ENCODE data around the gene KCNQ2. TPM values are rescaled to one million over a fixed set of nuclear protein-coding genes. Genes with fewer than 3 reads are reported as not detected.

Gene KCNQ2
- total RNA-seq, 1 experiment from 2014 or later: not detected

DNA sequence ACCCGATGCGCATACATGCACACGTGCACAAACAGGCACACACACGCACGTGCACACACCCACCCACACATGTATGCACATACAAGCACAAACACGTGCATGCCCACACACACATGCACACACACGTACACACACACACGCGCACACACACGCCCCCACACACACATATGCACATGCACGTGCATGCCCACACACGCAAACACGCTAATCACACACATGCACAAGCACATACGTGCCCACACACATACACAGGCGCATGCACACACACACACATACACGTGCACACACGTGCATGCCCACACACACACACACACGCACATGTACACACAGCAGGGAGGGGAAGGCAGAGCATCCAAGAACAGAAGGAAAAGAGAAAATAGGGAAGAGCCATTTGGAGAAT lies 84.5 kb downstream of the KCNQ2 start:
- intact Hi-C loops (cut with micrococcal nuclease; ENCODE audit: unreplicated experiment): no loop called here
- no peak for DNase-seq
- H3K27ac ChIP-seq: no peak overlapping the region
- H2AFZ ChIP-seq: no peak overlapping the region
- peaks cover 87% of the 10 kb centered on the region for H3K27me3 ChIP-seq (ENCODE audit: insufficient read depth, low read depth)
- no peaks in the 10 kb centered on the region for H3K36me3 ChIP-seq (ENCODE audit: low read depth)
- ChIA-PET CTCF (no interaction called here), POLR2A (ENCODE audit: unreplicated experiment) (no interaction called here)
- BruUV-seq (replicated peaks): no TSS peak
- 0 out of 2 replicates have a peak, but pooled peaks cover 4% of the 10 kb centered on the region for H4K20me1 ChIP-seq (ENCODE audit: insufficient read depth)
- no peak overlapping the region for H3K4me2 ChIP-seq
- no peak overlapping the region for H3K4me3 ChIP-seq
- peaks cover 11% of the 10 kb centered on the region for H3F3A ChIP-seq (ENCODE audit: insufficient read depth, low read depth)
- H3K79me2 ChIP-seq (ENCODE audit: low read depth): no peaks in the 10 kb centered on the region
- no peaks in the 10 kb centered on the region for H3K9me2 ChIP-seq (ENCODE audit: insufficient read depth)
- H3K4me1 ChIP-seq (replicated peaks; ENCODE audit: insufficient read depth): no peaks in the 10 kb centered on the region
- TF ChIP-seq, protein P1, sequence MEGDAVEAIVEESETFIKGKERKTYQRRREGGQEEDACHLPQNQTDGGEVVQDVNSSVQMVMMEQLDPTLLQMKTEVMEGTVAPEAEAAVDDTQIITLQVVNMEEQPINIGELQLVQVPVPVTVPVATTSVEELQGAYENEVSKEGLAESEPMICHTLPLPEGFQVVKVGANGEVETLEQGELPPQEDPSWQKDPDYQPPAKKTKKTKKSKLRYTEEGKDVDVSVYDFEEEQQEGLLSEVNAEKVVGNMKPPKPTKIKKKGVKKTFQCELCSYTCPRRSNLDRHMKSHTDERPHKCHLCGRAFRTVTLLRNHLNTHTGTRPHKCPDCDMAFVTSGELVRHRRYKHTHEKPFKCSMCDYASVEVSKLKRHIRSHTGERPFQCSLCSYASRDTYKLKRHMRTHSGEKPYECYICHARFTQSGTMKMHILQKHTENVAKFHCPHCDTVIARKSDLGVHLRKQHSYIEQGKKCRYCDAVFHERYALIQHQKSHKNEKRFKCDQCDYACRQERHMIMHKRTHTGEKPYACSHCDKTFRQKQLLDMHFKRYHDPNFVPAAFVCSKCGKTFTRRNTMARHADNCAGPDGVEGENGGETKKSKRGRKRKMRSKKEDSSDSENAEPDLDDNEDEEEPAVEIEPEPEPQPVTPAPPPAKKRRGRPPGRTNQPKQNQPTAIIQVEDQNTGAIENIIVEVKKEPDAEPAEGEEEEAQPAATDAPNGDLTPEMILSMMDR (conservative IDR thresholded peaks at IDR 0.05): no peak
- no peak for TF ChIP-seq EZH2 (IDR thresholded peaks at IDR 0.05; ENCODE audit: low read depth)
- H3K9me3 ChIP-seq (ENCODE audit: insufficient read depth, low read depth): peaks cover 22% of the 10 kb centered on the region; the same call in 1 of the 2 replicates

- H3K4me1 ChIP-seq (replicated peaks; ENCODE audit: insufficient read depth): no peaks in the 10 kb centered on the region
- intact Hi-C loops (cut with micrococcal nuclease; ENCODE audit: unreplicated experiment): no loop called here
- H3F3A ChIP-seq (ENCODE audit: insufficient read depth, low read depth): peaks cover 11% of the 10 kb centered on the region
- no peak overlapping the region for H2AFZ ChIP-seq
- BruUV-seq (replicated peaks): no TSS peak
- H3K9me3 ChIP-seq (ENCODE audit: insufficient read depth, low read depth): peaks cover 22% of the 10 kb centered on the region; the same call in 1 of the 2 replicates
- CTCF ChIA-PET: no interaction called here
- TF ChIP-seq EZH2 (IDR thresholded peaks at IDR 0.05; ENCODE audit: low read depth): no peak
- TF ChIP-seq, protein P1 (conservative IDR thresholded peaks at IDR 0.05): no peak
- no peak overlapping the region for H3K4me2 ChIP-seq
- no peaks in the 10 kb centered on the region for H3K79me2 ChIP-seq (ENCODE audit: low read depth)
- H3K27me3 ChIP-seq (ENCODE audit: insufficient read depth, low read depth): peaks cover 87% of the 10 kb centered on the region
- H3K27ac ChIP-seq: no peak overlapping the region
- POLR2A ChIA-PET (ENCODE audit: unreplicated experiment): no interaction called here
- no peak overlapping the region for H3K4me3 ChIP-seq
- H4K20me1 ChIP-seq (ENCODE audit: insufficient read depth): 0 out of 2 replicates have a peak, but pooled peaks cover 5% of the 10 kb centered on the region
- no peak for DNase-seq
- H3K9me2 ChIP-seq (ENCODE audit: insufficient read depth): no peaks in the 10 kb centered on the region
- no peaks in the 10 kb centered on the region for H3K36me3 ChIP-seq (ENCODE audit: low read depth)
These were observed 85.1 kb downstream of the KCNQ2 start for GRCh38 chr20:63387393-63387792.

DNA sequence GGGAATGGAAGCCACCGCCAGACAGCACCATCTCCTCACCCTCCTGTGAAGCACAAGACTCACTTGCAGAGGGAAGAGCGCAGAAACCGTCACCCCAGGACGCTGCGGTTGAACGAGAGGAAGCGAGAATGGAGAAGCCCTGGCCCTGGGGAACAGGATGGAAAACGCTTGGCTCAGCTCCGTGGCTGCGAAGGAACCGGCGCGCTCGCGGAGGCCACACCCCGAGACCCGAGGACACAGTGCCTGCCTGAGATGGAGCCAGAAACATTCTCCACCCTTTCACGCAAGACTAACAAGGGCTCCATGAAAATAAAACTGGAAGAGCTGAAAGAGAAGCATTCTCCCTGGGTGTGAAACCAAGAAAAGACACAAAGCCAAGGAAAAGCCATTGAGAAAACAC lies 86.0 kb downstream of the KCNQ2 start:
- H2AFZ ChIP-seq: no peak overlapping the region
- H3K4me3 ChIP-seq: no peak overlapping the region
- no peaks in the 10 kb centered on the region for H3K9me2 ChIP-seq (ENCODE audit: insufficient read depth)
- H3K27me3 ChIP-seq (ENCODE audit: insufficient read depth, low read depth): peaks cover 87% of the 10 kb centered on the region
- no peaks in the 10 kb centered on the region for H3K36me3 ChIP-seq (ENCODE audit: low read depth)
- H3K79me2 ChIP-seq (ENCODE audit: low read depth): no peaks in the 10 kb centered on the region
- no TSS peak for BruUV-seq (replicated peaks)
- ChIA-PET CTCF (no interaction called here), POLR2A (ENCODE audit: unreplicated experiment) (no interaction called here)
- no peak overlapping the region for H3K4me2 ChIP-seq
- TF ChIP-seq, protein P1 (conservative IDR thresholded peaks at IDR 0.05): no peak
- TF ChIP-seq EZH2 (IDR thresholded peaks at IDR 0.05; ENCODE audit: low read depth): no peak
- H3F3A ChIP-seq (ENCODE audit: insufficient read depth, low read depth): peaks cover 11% of the 10 kb centered on the region
- no peak for DNase-seq
- intact Hi-C loops (cut with micrococcal nuclease; ENCODE audit: unreplicated experiment): no loop called here
- H3K27ac ChIP-seq: no peak overlapping the region
- H3K4me1 ChIP-seq (replicated peaks; ENCODE audit: insufficient read depth): no peaks in the 10 kb centered on the region
- peaks cover 22% of the 10 kb centered on the region; the same call in 1 of the 2 replicates for H3K9me3 ChIP-seq (ENCODE audit: insufficient read depth, low read depth)
- 0 out of 2 replicates have a peak, but pooled peaks cover 5% of the 10 kb centered on the region for H4K20me1 ChIP-seq (ENCODE audit: insufficient read depth)
